ENCODE results near the gene TBX10. TPM values are rescaled to one million over a fixed set of nuclear protein-coding genes. Genes with fewer than 3 reads are reported as not detected.

The TBX10 gene
- total RNA-seq, 1 experiment from 2014 or later: not detected

DNA sequence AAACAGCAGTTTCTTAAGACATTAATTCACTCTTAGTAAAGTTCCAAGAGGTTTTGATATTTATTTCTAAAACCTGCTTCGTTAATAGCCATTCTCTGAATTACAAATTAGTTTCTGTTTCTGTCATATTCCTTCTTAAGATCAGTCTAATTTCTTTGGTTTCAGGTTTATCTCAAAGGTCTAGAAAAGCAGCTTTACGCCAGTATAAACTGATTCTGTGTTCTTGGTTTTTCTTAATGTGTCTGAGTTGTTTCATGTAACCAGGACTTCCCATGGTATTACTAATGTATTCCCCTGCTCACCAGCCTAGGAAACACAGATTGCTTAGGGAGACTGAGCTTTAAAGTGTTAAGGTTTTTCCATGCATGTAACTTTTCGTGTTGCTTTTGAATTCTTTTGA is 17.7 kb upstream of the TBX10 start:
- ChIA-PET CTCF (no interaction called here), POLR2A (no interaction called here)
- Histone ChIP-seq H3K4me1 (ENCODE audit: control insufficient read depth, insufficient read depth, low read length) (no peaks in the 10 kb centered on the region), H3K36me3 (ENCODE audit: control insufficient read depth, insufficient read depth, low read length) (no peaks in the 10 kb centered on the region), H3K27ac (ENCODE audit: low read length) (no peak overlapping the region), H3K27me3 (ENCODE audit: control insufficient read depth, insufficient read depth, low read length) (no peaks in the 10 kb centered on the region), H3K4me3 (ENCODE audit: low read depth in 2 of 2, low read length in 2 of 2) (no peak overlapping the region), H3K9me3 (ENCODE audit: control insufficient read depth, insufficient read depth, low read depth, low read length) (no peaks in the 10 kb centered on the region)
- no peak for TF ChIP-seq TCF7L2 (IDR thresholded peaks at IDR 0.05; ENCODE audit: low read depth, low read length)
- no peak for TF ChIP-seq REST (IDR thresholded peaks at IDR 0.05; ENCODE audit: insufficient read depth in 1 of 2, low read depth in 2 of 2, low read length in 1 of 2)
- no peak for TF ChIP-seq SIN3A (IDR thresholded peaks at IDR 0.05; ENCODE audit: borderline replicate concordance, insufficient read depth, low read depth, low read length)
- TF ChIP-seq, protein P1, sequence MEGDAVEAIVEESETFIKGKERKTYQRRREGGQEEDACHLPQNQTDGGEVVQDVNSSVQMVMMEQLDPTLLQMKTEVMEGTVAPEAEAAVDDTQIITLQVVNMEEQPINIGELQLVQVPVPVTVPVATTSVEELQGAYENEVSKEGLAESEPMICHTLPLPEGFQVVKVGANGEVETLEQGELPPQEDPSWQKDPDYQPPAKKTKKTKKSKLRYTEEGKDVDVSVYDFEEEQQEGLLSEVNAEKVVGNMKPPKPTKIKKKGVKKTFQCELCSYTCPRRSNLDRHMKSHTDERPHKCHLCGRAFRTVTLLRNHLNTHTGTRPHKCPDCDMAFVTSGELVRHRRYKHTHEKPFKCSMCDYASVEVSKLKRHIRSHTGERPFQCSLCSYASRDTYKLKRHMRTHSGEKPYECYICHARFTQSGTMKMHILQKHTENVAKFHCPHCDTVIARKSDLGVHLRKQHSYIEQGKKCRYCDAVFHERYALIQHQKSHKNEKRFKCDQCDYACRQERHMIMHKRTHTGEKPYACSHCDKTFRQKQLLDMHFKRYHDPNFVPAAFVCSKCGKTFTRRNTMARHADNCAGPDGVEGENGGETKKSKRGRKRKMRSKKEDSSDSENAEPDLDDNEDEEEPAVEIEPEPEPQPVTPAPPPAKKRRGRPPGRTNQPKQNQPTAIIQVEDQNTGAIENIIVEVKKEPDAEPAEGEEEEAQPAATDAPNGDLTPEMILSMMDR (IDR thresholded peaks at IDR 0.05): no peak
- no peak for TF ChIP-seq POLR2AphosphoS5 (IDR thresholded peaks at IDR 0.05; ENCODE audit: low read depth, low read length)
- BruUV-seq (replicated peaks): no TSS peak
- ATAC-seq (no peak), DNase-seq (ENCODE audit: low read depth, low spot score) (no peak)
- in situ Hi-C loops (cut with HindIII; ENCODE audit: low pct_unique_long_range_greater_than_20kb, low sequenced_read_pairs) (no loop called here), intact Hi-C loops (cut with micrococcal nuclease; ENCODE audit: unreplicated experiment) (no loop called here)

DNA sequence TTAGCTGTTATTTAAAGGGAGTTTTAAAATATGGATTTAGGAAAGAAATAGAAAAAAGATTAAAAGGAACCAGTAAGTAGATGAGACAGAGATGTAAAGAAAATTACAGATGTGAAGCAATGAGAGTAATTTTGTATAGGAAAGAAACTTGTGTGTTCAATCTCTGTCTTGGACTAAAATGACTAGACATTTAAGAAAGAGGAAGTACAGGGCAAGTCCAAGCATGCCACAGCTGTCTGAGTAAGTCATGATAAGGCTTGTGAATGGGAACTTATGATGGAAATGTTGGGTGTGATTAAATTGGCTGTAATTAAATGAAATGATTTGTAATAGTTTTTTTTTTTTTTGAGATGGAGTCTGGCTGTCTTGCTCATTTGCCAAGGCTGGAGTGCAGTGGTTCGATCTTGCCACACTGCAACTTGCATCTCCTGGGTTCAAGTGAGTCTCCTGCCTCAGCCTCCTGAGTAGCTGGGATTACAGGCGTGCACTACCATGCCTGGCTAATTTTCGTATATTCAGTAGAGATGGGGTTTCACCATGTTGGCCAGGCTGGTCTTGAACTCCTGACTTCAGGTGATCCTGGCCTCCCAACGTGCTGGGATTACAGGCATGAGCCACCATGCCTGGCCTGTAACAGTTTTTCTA is 16.8 kb upstream of the TBX10 start:
- Histone ChIP-seq H3K36me3 (ENCODE audit: control insufficient read depth, insufficient read depth, low read length) (no peaks in the 10 kb centered on the region), H3K4me1 (ENCODE audit: control insufficient read depth, insufficient read depth, low read length) (no peaks in the 10 kb centered on the region), H3K27ac (ENCODE audit: low read length) (no peak overlapping the region), H3K27me3 (ENCODE audit: control insufficient read depth, insufficient read depth, low read length) (no peaks in the 10 kb centered on the region), H3K9me3 (ENCODE audit: control insufficient read depth, insufficient read depth, low read depth, low read length) (no peaks in the 10 kb centered on the region), H3K4me3 (ENCODE audit: low read depth in 2 of 2, low read length in 2 of 2) (no peak overlapping the region)
- ChIA-PET CTCF (interaction anchor here (0.6 kb wide), 1 partner anchor 12 kb away, joined by 4 read pairs; no protein-coding TSS in a partner anchor), POLR2A (no interaction called here)
- in situ Hi-C loops (cut with HindIII; ENCODE audit: low pct_unique_long_range_greater_than_20kb, low sequenced_read_pairs): no loop called here
- intact Hi-C loops (cut with micrococcal nuclease; ENCODE audit: unreplicated experiment): no loop called here
- no TSS peak for BruUV-seq (replicated peaks)
- ATAC-seq (no peak), DNase-seq (ENCODE audit: low read depth, low spot score) (no peak)
- TF ChIP-seq, protein P1 (IDR thresholded peaks at IDR 0.05): no peak
- TF ChIP-seq SIN3A (IDR thresholded peaks at IDR 0.05; ENCODE audit: borderline replicate concordance, insufficient read depth, low read depth, low read length) (no peak), POLR2AphosphoS5 (IDR thresholded peaks at IDR 0.05; ENCODE audit: low read depth, low read length) (no peak), REST (IDR thresholded peaks at IDR 0.05; ENCODE audit: insufficient read depth in 1 of 2, low read depth in 2 of 2, low read length in 1 of 2) (no peak), TCF7L2 (IDR thresholded peaks at IDR 0.05; ENCODE audit: low read depth, low read length) (no peak)
